Uterus (tissue), 2 donors: ENCODE measurements around the gene EMILIN2.

Experiments
- CTCF ChIP-seq, 4 experiments: fragments of 200-600 bp in 2 of 4; fragments of 450-650 bp in 2 of 4; sonication (generic) in 2 of 4; IDR thresholded peaks; one replicate each; pipeline ENCODE4 v1.5.1; 2016 to 2019; ENCODE audit warnings: antibody characterized with exemption in 4 of 4, mild to moderate bottlenecking in 2 of 4, moderate library complexity in 1 of 4
- POLR2A ChIP-seq, 2 donors: fragments of 450-650 bp; IDR thresholded peaks; one replicate each; pipeline ENCODE4 v1.6.1; 2016; ENCODE audit warnings: antibody characterized with exemption in 2 of 2, mild to moderate bottlenecking in 1 of 2, moderate library complexity in 1 of 2

DNA sequence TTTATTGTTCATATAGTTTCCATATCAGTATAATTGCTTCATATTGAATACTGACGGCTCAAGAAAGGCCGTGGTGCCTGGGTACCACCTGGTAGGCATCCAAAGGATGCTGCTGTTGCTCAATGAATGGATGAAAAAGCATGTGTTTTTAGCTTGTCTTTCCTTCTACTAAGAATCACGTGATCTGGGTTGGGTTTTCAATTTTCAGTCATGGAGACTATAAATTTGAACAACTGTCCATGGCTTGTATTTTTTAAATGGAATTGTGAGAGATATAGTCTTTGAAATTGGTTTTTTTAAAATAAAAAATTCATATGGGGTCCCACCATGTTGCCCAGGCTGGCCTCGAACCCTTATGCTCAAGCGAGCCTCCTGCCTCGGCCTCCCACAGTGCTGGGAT is 25.3 kb downstream of the EMILIN2 start:
- TF ChIP-seq CTCF (IDR thresholded peaks at IDR 0.05) = no peak
- TF ChIP-seq POLR2A (IDR thresholded peaks at IDR 0.05) = no peak
